Nephron progenitor cell (in vitro differentiated cells): ENCODE results near the gene INHBA.

Source experiments
- DNase-seq: peaks from one replicate; pipeline ENCODE4 v3.0.0; 2021
- H3K27ac Mint-ChIP-seq: 2 replicates; pipeline ENCODE4 v1.8.0; 2021; ENCODE audit warnings: mild to moderate bottlenecking, moderate library complexity, mixed read lengths
- H3K27me3 Mint-ChIP-seq: 2 replicates; pipeline ENCODE4 v1.8.0; 2021; ENCODE audit warnings: mild to moderate bottlenecking, low read depth, mixed read lengths; ENCODE audit not compliant: poor library complexity
- H3K36me3 Mint-ChIP-seq: 2 replicates; pipeline ENCODE4 v1.8.0; 2021; ENCODE audit warnings: low read depth, mixed read lengths
- H3K4me1 Mint-ChIP-seq: 2 replicates; pipeline ENCODE4 v1.8.0; 2021; ENCODE audit warnings: mixed read lengths
- H3K4me3 Mint-ChIP-seq: 2 replicates; pipeline ENCODE4 v1.8.0; 2021; ENCODE audit warnings: mild to moderate bottlenecking, moderate library complexity, mixed read lengths
- H3K9me3 Mint-ChIP-seq: 2 replicates; pipeline ENCODE4 v1.8.0; 2021; ENCODE audit warnings: mild to moderate bottlenecking, moderate library complexity, mixed read lengths
- TF ChIP-seq, protein P1 (sequence below): fragments of 200-600 bp; sonication (generic); IDR thresholded peaks from 2 replicates; pipeline ENCODE4 v1.5.0; 2021; ENCODE audit warnings: antibody characterized with exemption

The INHBA gene

DNA sequence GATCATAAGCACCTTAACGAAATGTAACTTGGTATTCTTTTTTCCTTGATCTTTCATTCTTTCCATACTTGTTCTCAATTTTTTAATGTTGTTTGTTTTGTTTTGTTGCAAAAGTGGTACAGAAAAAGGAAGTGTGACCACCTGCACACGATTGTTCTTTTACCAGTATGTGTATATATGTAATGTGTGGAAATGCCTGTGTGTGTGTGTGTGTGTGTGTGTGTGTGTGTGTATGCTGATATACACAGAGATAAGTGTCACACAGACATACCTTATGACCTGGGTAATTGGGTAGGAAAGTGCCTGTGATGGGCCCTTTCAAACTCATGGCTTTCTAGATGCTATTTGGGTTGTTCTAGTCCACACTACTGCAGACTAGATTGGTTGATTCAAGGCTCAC is 14.0 kb downstream of the INHBA start:
- TF ChIP-seq, protein P1, sequence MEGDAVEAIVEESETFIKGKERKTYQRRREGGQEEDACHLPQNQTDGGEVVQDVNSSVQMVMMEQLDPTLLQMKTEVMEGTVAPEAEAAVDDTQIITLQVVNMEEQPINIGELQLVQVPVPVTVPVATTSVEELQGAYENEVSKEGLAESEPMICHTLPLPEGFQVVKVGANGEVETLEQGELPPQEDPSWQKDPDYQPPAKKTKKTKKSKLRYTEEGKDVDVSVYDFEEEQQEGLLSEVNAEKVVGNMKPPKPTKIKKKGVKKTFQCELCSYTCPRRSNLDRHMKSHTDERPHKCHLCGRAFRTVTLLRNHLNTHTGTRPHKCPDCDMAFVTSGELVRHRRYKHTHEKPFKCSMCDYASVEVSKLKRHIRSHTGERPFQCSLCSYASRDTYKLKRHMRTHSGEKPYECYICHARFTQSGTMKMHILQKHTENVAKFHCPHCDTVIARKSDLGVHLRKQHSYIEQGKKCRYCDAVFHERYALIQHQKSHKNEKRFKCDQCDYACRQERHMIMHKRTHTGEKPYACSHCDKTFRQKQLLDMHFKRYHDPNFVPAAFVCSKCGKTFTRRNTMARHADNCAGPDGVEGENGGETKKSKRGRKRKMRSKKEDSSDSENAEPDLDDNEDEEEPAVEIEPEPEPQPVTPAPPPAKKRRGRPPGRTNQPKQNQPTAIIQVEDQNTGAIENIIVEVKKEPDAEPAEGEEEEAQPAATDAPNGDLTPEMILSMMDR = no peak
- DNase-seq = no peak
- H3K27me3 Mint-ChIP-seq = no peaks in the 10 kb centered on the region
- no peaks in the 10 kb centered on the region for H3K36me3 Mint-ChIP-seq
- H3K4me3 Mint-ChIP-seq = no peak overlapping the region
- no peaks in the 10 kb centered on the region for H3K9me3 Mint-ChIP-seq
- peaks cover 34% of the 10 kb centered on the region for H3K4me1 Mint-ChIP-seq
- H3K27ac Mint-ChIP-seq = no peak overlapping the region

DNA sequence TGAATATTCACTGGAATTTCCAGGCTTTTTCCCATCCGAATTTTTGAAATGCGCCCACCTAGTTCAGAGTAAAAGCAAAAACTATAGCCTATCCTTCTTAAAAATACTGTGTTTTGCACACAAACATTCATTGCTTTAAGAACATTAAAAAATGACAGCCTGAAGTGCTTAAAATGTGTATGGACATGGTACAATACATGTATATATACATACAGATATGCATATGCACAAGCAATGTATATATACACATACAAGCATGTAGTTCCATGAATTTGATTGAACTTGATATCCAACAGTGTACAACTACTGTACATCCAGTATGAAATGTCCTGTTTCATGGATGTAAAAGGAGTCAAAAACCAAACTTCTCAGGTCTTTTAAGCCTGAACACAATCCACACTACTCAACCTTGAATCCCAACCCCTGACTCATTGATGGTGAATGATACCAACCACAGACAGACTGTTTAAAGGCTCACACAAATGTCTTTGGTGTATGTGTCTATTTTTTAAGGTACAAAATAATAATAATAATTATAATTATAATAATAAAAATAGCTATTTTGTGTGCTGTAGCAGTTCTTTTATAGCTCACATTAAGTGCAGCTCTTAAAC is 14.8 kb downstream of the INHBA start:
- no peaks in the 10 kb centered on the region for H3K27me3 Mint-ChIP-seq
- H3K36me3 Mint-ChIP-seq = no peaks in the 10 kb centered on the region
- H3K4me1 Mint-ChIP-seq = peaks cover 26% of the 10 kb centered on the region
- DNase-seq = no peak
- H3K27ac Mint-ChIP-seq = no peak overlapping the region
- no peaks in the 10 kb centered on the region for H3K9me3 Mint-ChIP-seq
- TF ChIP-seq, protein P1 = no peak
- H3K4me3 Mint-ChIP-seq = no peak overlapping the region

DNA sequence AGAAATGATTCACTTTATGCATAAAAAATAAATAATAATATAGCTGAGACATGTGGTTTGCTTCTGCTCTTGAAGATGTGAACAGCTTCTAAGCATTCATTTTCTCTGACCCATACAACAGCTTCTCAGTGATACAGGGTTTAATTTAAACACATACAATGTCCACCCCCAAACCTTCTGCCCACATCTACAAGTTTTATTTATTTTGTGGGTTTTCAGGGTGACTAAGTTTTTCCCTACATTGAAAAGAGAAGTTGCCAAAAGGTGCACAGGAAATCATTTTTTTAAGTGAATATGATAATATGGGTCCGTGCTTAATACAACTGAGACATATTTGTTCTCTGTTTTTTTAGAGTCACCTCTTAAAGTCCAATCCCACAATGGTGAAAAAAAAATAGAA is 17.2 kb downstream of the INHBA start:
- H3K27ac Mint-ChIP-seq = no peak overlapping the region
- no peak overlapping the region for H3K4me3 Mint-ChIP-seq
- H3K36me3 Mint-ChIP-seq = no peaks in the 10 kb centered on the region
- H3K27me3 Mint-ChIP-seq = no peaks in the 10 kb centered on the region
- TF ChIP-seq, protein P1 = no peak
- no peak for DNase-seq
- H3K4me1 Mint-ChIP-seq = peaks cover 7% of the 10 kb centered on the region
- no peaks in the 10 kb centered on the region for H3K9me3 Mint-ChIP-seq

DNA sequence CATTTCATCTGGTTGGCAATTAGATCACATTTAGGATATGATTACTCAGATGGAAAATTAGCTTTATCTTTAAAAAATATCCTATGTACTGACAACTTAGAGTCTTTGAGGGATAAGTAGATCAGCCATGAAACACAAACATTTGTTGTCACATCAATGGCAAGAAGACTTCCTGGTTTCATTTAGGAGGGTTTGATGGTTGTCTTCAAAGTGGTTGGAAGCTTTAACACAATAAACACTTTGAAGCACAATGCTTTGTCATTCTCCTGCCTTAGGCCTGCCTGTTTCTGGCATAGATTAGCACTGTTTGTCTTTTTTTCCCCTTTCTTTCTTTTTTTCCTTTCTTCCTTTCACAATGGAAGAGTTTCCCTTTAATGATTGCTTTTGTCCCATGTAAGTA is 20.5 kb downstream of the INHBA start:
- no peak overlapping the region for H3K27ac Mint-ChIP-seq
- no peaks in the 10 kb centered on the region for H3K36me3 Mint-ChIP-seq
- H3K9me3 Mint-ChIP-seq = no peaks in the 10 kb centered on the region
- H3K27me3 Mint-ChIP-seq = no peaks in the 10 kb centered on the region
- TF ChIP-seq, protein P1 = no peak
- no peak overlapping the region for H3K4me3 Mint-ChIP-seq
- H3K4me1 Mint-ChIP-seq = no peaks in the 10 kb centered on the region
- DNase-seq = no peak

DNA sequence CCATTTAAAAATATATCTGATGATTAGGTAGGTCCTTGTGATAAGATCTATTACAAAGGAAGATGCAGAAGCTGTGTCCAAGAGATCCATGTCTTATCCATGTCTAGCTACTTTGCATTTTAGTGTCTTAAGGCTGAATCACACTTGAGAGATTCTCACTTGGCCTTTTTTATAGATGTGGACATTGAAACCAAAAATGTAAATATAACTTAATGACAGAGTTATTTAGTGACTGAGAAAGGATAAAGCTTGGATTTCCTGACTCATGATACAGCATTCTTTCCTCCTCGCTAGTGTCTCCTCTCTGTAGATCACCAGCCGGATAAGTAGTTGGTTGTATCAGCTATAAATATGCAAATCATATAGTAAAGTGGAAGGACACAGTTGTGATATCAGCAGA is 23.3 kb downstream of the INHBA start:
- TF ChIP-seq, protein P1 = no peak
- DNase-seq = no peak
- H3K4me1 Mint-ChIP-seq = no peaks in the 10 kb centered on the region
- H3K4me3 Mint-ChIP-seq = no peak overlapping the region
- no peak overlapping the region for H3K27ac Mint-ChIP-seq
- no peaks in the 10 kb centered on the region for H3K9me3 Mint-ChIP-seq
- no peaks in the 10 kb centered on the region for H3K36me3 Mint-ChIP-seq
- H3K27me3 Mint-ChIP-seq = no peaks in the 10 kb centered on the region

DNA sequence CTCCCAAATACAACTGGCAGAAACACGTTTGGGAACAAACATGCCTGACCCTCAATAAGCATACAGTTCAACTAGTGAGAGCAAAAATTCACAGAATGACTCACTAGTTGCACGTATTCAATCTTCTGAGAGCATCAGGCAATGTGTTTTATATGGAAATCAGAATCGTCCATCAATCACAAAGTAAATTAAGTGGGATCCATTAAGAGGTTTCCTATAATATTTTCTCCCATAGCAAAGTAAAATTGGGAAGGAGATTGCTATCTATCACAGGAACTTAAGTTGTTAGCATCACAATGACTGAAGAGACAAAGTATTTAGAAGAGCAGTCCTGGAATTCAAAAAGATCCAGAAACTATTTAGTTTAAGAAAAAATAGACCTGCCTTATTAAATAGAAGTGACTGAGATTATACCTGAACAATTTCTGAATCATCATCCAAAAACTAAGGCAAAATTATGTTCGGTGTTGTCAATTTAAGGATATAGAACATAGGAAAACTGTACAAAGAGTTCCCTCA is 28.3 kb downstream of the INHBA start:
- Mint-ChIP-seq H3K4me3 (no peak overlapping the region), H3K27me3 (peaks cover 5% of the 10 kb centered on the region), H3K9me3 (no peaks in the 10 kb centered on the region), H3K36me3 (no peaks in the 10 kb centered on the region), H3K27ac (no peak overlapping the region), H3K4me1 (no peaks in the 10 kb centered on the region)
- TF ChIP-seq, protein P1 = no peak
- DNase-seq = no peak
